Endothelial cell of umbilical vein (primary cell): ENCODE results near the gene C3orf20. TPM values are rescaled to one million over a fixed set of nuclear protein-coding genes. Genes with fewer than 3 reads are reported as not detected.

Experiments used
- BruUV-seq: library from RNA; stranded (reverse); fragments of 400-500 nt; replicated peaks from 2 replicates; lab custom pipeline; 2021; lab: Mats Ljungman, UMichigan
- CTCF ChIA-PET: fragments of 300-600, 350-600 bp; sonication (Branson Sonifier 250); formaldehyde crosslinking; loops from one replicate; lab custom pipeline; 2021; ENCODE audit warnings: antibody characterized with exemption, inconsistent platforms; lab: Charles Lee
- POLR2A ChIA-PET: fragments of 300-600, 350-600 bp; sonication (Branson Sonifier 250); formaldehyde crosslinking; loops from one replicate; lab custom pipeline; 2021; ENCODE audit warnings: antibody characterized with exemption, inconsistent platforms; lab: Charles Lee
- DNase-seq: peaks from one replicate; pipeline ENCODE4 v3.0.0-alpha.2; 2011; ENCODE audit warnings: low read depth, low spot score
- FAIRE-seq: peaks from 2 replicates; lab custom pipeline; 2011; peaks lifted over from hg19 to GRCh38; lab: Jason Lieb, UNC
- H2AFZ ChIP-seq: 2 replicates; pipeline ENCODE4 v1.6.0; 2012; ENCODE audit warnings: low read depth, low read length, control low read depth, inconsistent platforms
- H3K27ac ChIP-seq: 2 replicates; pipeline ENCODE4 v1.5.1; 2011; ENCODE audit warnings: low read depth, mild to moderate bottlenecking, control low read depth, low read length, moderate library complexity; ENCODE audit not compliant: insufficient read depth
- H3K27me3 ChIP-seq, 2 experiments: 2 replicates each; pipeline versions ENCODE4 v1.6.0 to v1.6.1; 2011; ENCODE audit warnings: low read length in 2 of 2, mixed read lengths in 1 of 2; ENCODE audit not compliant: control insufficient read depth in 2 of 2, insufficient read depth in 2 of 2
- H3K36me3 ChIP-seq, 2 experiments: 2 replicates in 1 of 2; 3 replicates in 1 of 2; pipeline ENCODE4 v1.5.1; 2011; ENCODE audit warnings: low read length in 2 of 2, mild to moderate bottlenecking in 1 of 2, moderate library complexity in 1 of 2; ENCODE audit not compliant: control insufficient read depth in 2 of 2, insufficient read depth in 2 of 2; ENCODE audit errors: extremely low read depth in 1 of 2
- H3K4me1 ChIP-seq: 3 replicates; pipeline ENCODE4 v1.5.1; 2011; ENCODE audit warnings: mild to moderate bottlenecking, low read length; ENCODE audit not compliant: control insufficient read depth, insufficient read depth; ENCODE audit errors: extremely low read depth
- H3K4me2 ChIP-seq: 2 replicates; pipeline ENCODE4 v1.6.1; 2011; ENCODE audit warnings: low read length, control low read depth, mixed read lengths; ENCODE audit not compliant: insufficient read depth
- H3K4me3 ChIP-seq, 3 experiments: fragments of 200-600 bp in 1 of 3; sonication (generic), shearing (Covaris generic) in 1 of 3; replicated peaks in 1 of 3; 2 replicates each; pipeline ENCODE4 v1.5.1; 2011 to 2016; ENCODE audit warnings: control low read depth in 3 of 3, low read length in 3 of 3, mild to moderate bottlenecking in 2 of 3, inconsistent platforms in 1 of 3, low read depth in 1 of 3, moderate library complexity in 1 of 3; ENCODE audit not compliant: insufficient read depth in 1 of 3
- H3K79me2 ChIP-seq: 2 replicates; pipeline ENCODE4 v1.6.0; 2012; ENCODE audit warnings: low read length, inconsistent platforms; ENCODE audit not compliant: control insufficient read depth, insufficient read depth
- H3K9ac ChIP-seq: replicated peaks from 2 replicates; pipeline ENCODE3; 2011; ENCODE audit warnings: low read length, control low read depth; ENCODE audit not compliant: insufficient read depth; ENCODE audit errors: extremely low read depth
- H3K9me1 ChIP-seq: replicated peaks from 3 replicates; pipeline ENCODE4 v1.6.0; 2011; ENCODE audit warnings: mild to moderate bottlenecking, low read length; ENCODE audit not compliant: control insufficient read depth, insufficient read depth; ENCODE audit errors: extremely low read depth
- H3K9me3 ChIP-seq: replicated peaks from 2 replicates; pipeline ENCODE4 v1.5.1; 2012; ENCODE audit warnings: low read length, inconsistent platforms; ENCODE audit not compliant: control insufficient read depth, insufficient read depth
- H4K20me1 ChIP-seq: replicated peaks from 2 replicates; pipeline ENCODE3; 2011; ENCODE audit warnings: mild to moderate bottlenecking, low read length; ENCODE audit not compliant: control insufficient read depth, insufficient read depth; ENCODE audit errors: extremely low read depth
- CTCF ChIP-seq, 2 donors: IDR thresholded peaks; 1 replicate in 1 of 2; 2 replicates in 1 of 2; pipeline ENCODE4 v1.5.1; 2011; ENCODE audit warnings: low read length in 2 of 2, mild to moderate bottlenecking in 2 of 2, moderate library complexity in 2 of 2, control low read depth in 1 of 2, inconsistent platforms in 1 of 2, low read depth in 1 of 2; ENCODE audit not compliant: insufficient read depth in 1 of 2; ENCODE audit errors: extremely low read depth in 1 of 2
- EZH2 ChIP-seq: IDR thresholded peaks from 2 replicates; pipeline ENCODE4 v1.6.1; 2012; ENCODE audit warnings: borderline replicate concordance, low read depth, mild to moderate bottlenecking, moderate library complexity, low read length, inconsistent platforms; ENCODE audit not compliant: severe bottlenecking
- FOS ChIP-seq: IDR thresholded peaks from 2 replicates; pipeline ENCODE4 v1.6.1; 2011; ENCODE audit warnings: mild to moderate bottlenecking, low read length, moderate library complexity, borderline replicate concordance; ENCODE audit not compliant: insufficient read depth
- GATA2 ChIP-seq: IDR thresholded peaks from 2 replicates; pipeline ENCODE4 v1.7.0; 2011; ENCODE audit warnings: low read depth, mild to moderate bottlenecking, moderate library complexity, mixed read lengths, low read length; ENCODE audit not compliant: insufficient read length, insufficient read depth
- JUN ChIP-seq: IDR thresholded peaks from 2 replicates; pipeline ENCODE4 v1.6.1; 2011; ENCODE audit warnings: borderline replicate concordance, low read depth; ENCODE audit not compliant: insufficient read length, insufficient read depth
- MAX ChIP-seq: IDR thresholded peaks from 2 replicates; pipeline ENCODE4 v1.6.1; 2011; ENCODE audit not compliant: insufficient read depth, insufficient read length
- MYC ChIP-seq: IDR thresholded peaks from one replicate; pipeline ENCODE4 v1.6.1; 2011; ENCODE audit warnings: mild to moderate bottlenecking, low read depth, low read length
- POLR2A ChIP-seq: IDR thresholded peaks from 2 replicates; pipeline ENCODE4 v1.6.1; 2012; ENCODE audit warnings: low read depth, mild to moderate bottlenecking, control low read depth, low read length
- POLR2AphosphoS5 ChIP-seq: IDR thresholded peaks from 2 replicates; pipeline ENCODE4 v1.6.1; 2012; ENCODE audit warnings: low read depth, mild to moderate bottlenecking, control low read depth, low read length, moderate library complexity; ENCODE audit not compliant: insufficient read depth
- dilution Hi-C: fragments of 300-500 bp; cut with MboI; formaldehyde crosslinking; loops from one replicate; pipeline ENCODE4 v1.15.0; 2019; ENCODE audit warnings: low sequenced_read_pairs; ENCODE audit not compliant: extremely low pct_ligation_motif_present
- intact Hi-C: fragments of 100-400 bp; cut with micrococcal nuclease; formaldehyde crosslinking; loops from one replicate; pipeline ENCODE4 v1.10.0; 2022
- polyA plus RNA-seq, 4 experiments: library from polyadenylated mRNA; depleted of rRNA in 3 of 4; stranded (reverse) in 3 of 4; unstranded in 1 of 4; fragments of >200 nt; gene quantifications; 2 replicates each; pipeline versions ENCODE4 v1.2.1 to v1.2.3, GENCODE V29; 2011 to 2012; ENCODE audit warnings: missing spikeins in 1 of 4
- total RNA-seq: library from RNA; stranded (reverse); gene quantifications from 2 replicates; pipeline ENCODE4 v1.2.3, GENCODE V29; 2021

Gene C3orf20
- total and polyA plus RNA-seq, 2 donors (not counting 3 experiments of a cell fraction or from before 2014, with no cell fraction given) = not detected

- H3K27ac ChIP-seq = no peak overlapping the region
- no peak overlapping the region for H3K4me2 ChIP-seq
- no peak overlapping the region for H3K9ac ChIP-seq
- H3K36me3 ChIP-seq = no peaks in the 10 kb centered on the region
- intact Hi-C loops (no loop called here), dilution Hi-C loops (no loop called here)
- H4K20me1 ChIP-seq = no peaks in the 10 kb centered on the region
- POLR2A ChIA-PET = no interaction called here
- H3K4me1 ChIP-seq = no peaks in the 10 kb centered on the region
- CTCF ChIA-PET = interaction anchor here (1.9 kb wide), 1 partner anchor 10 kb away, joined by 7 read pairs; no protein-coding TSS in a partner anchor
- H2AFZ ChIP-seq = no peak overlapping the region
- TF ChIP-seq JUN (no peak), MAX (no peak), POLR2A (no peak)
- no peaks in the 10 kb centered on the region for H3K9me1 ChIP-seq
- peaks cover 10 to 11% of the 10 kb centered on the region in 2 experiments for H3K27me3 ChIP-seq
- FAIRE-seq (no peak), DNase-seq (no peak)
- H3K9me3 ChIP-seq = no peaks in the 10 kb centered on the region
- no peak overlapping the region for H3K4me3 ChIP-seq
- no peaks in the 10 kb centered on the region for H3K79me2 ChIP-seq
- BruUV-seq = no TSS peak
These were observed 28.8 kb upstream of the C3orf20 start for GRCh38 chr3:14646131-14646573.

GRCh38 chr3:14646589-14647413 lies 28.1 kb upstream of the C3orf20 start:
- ChIA-PET CTCF (interaction anchor here (0.8 to 1.9 kb wide), 3 partner anchors 10 to 27 kb away, joined by 3 to 7 read pairs (median 4); no protein-coding TSS in a partner anchor), POLR2A (no interaction called here)
- peaks cover 10 to 11% of the 10 kb centered on the region in 2 experiments for H3K27me3 ChIP-seq
- no peaks in the 10 kb centered on the region for H3K4me1 ChIP-seq
- TF ChIP-seq POLR2AphosphoS5 (no peak), CTCF (IDR thresholded peaks at IDR 0.05; ENCODE audit: extremely low read depth in 1 of 2, insufficient read depth in 1 of 2, low read depth in 1 of 2, low read length in 2 of 2) (no peak), GATA2 (no peak), JUN (no peak), EZH2 (no peak), MYC (no peak), FOS (no peak), MAX (no peak), POLR2A (no peak)
- BruUV-seq = no TSS peak
- no peak overlapping the region for H3K4me2 ChIP-seq
- FAIRE-seq (no peak), DNase-seq (no peak)
- H3K27ac ChIP-seq = no peak overlapping the region
- no peaks in the 10 kb centered on the region for H3K79me2 ChIP-seq
- no peaks in the 10 kb centered on the region for H3K9me1 ChIP-seq
- H3K36me3 ChIP-seq = no peaks in the 10 kb centered on the region
- H3K9me3 ChIP-seq = no peaks in the 10 kb centered on the region
- no peaks in the 10 kb centered on the region for H4K20me1 ChIP-seq
- dilution Hi-C loops = no loop called here
- H3K9ac ChIP-seq = no peak overlapping the region
- H3K4me3 ChIP-seq = no peak overlapping the region
- H2AFZ ChIP-seq = no peak overlapping the region
- intact Hi-C loops = no loop called here
